ENCODE measurements around the gene JMJD1C.

DNA sequence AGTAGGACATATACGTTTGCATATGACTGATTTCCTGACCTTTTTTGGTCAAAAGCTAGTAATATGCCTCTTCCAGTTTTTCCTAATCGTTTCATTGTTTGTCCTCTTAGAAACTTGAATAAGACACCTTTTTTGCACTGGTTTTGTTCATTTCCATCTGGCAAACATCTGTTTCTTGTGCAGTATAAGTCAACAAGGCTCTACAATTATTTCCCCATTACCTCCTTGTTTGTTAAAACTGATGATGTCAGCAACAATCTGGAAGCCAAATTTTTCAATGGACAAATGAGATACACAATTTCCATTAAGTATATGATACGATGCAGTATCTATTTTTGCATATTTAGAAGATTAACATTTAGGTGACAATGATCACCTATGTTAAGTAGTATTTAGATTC is 183.8 kb downstream of the JMJD1C start:
- TF ChIP-seq CTCF (IDR thresholded peaks at IDR 0.05) (no peak), POLR2A (IDR thresholded peaks at IDR 0.05) (no peak)
